ENCODE results near the gene NDUFS1.
"Not testable (repeated sequence)": the region's sequence is repeated elsewhere in the genome, so short reads cannot be mapped to it uniquely, and the experiment has no call there.

- not testable (repeated sequence) for TF ChIP-seq CTCF, POLR2AphosphoS5, POLR2A (IDR thresholded peaks at IDR 0.05)
Observed at GRCh38 chr2:206162401-206162800, 3.2 kb upstream of the NDUFS1 start.

Measured in transverse colon (tissue), 4 donors.